IMR-90 (cell line): ENCODE results near the gene PSMA3. TPM values are rescaled to one million over a fixed set of nuclear protein-coding genes. Genes with fewer than 3 reads are reported as not detected.
A peak's percentile ranks its signal among the peaks of the same experiment; 100 is the strongest.

Source experiments
- ATAC-seq: fragments of 200-7000 bp; cut with Tn5 transposase; 2 replicates; pipeline ENCODE4 v1.9.1; 2020; ENCODE audit warnings: low read depth, mild to moderate bottlenecking, moderate library complexity
- BruUV-seq: library from RNA; stranded (reverse); fragments of 400-500 nt; replicated peaks from 2 replicates; lab custom pipeline; 2021; lab: Mats Ljungman, UMichigan
- CTCF ChIA-PET: fragments of 300-600 bp; formaldehyde crosslinking; extraction: SDS; loops from one replicate; lab custom pipeline; 2021; ENCODE audit warnings: antibody characterized with exemption; lab: Yijun Ruan, JAX
- POLR2A ChIA-PET: fragments of 300-600 bp; sonication (Branson Sonifier 250); formaldehyde crosslinking; loops from one replicate; lab custom pipeline; 2022; ENCODE audit warnings: antibody characterized with exemption; ENCODE audit not compliant: unreplicated experiment; lab: Charles Lee
- DNase-seq: peaks from one replicate; pipeline ENCODE4 v3.0.0; 2013
- H2AFZ ChIP-seq: replicated peaks from 2 replicates; pipeline ENCODE3; 2013; ENCODE audit warnings: low read length, mild to moderate bottlenecking; ENCODE audit not compliant: poor library complexity
- H2AK5ac ChIP-seq: 2 replicates; pipeline ENCODE4 v1.6.1; 2013; ENCODE audit warnings: low read depth, low read length, inconsistent platforms
- H2AK9ac ChIP-seq: replicated peaks from 2 replicates; pipeline ENCODE3; 2013; ENCODE audit warnings: mild to moderate bottlenecking, low read depth, low read length, moderate library complexity; ENCODE audit not compliant: poor library complexity
- H2BK120ac ChIP-seq: 2 replicates; pipeline ENCODE4 v1.6.1; 2013; ENCODE audit warnings: low read depth, low read length, inconsistent platforms
- H2BK15ac ChIP-seq: 3 replicates; pipeline ENCODE4 v1.6.1; 2013; ENCODE audit warnings: low read depth, low read length, inconsistent platforms
- H2BK20ac ChIP-seq: 2 replicates; pipeline ENCODE4 v1.6.1; 2013; ENCODE audit warnings: low read depth, mild to moderate bottlenecking, inconsistent platforms, low read length, moderate library complexity
- H2BK5ac ChIP-seq: 2 replicates; pipeline ENCODE4 v1.6.1; 2013; ENCODE audit warnings: mild to moderate bottlenecking, low read depth, low read length, inconsistent platforms; ENCODE audit not compliant: poor library complexity, severe bottlenecking
- H3K14ac ChIP-seq: replicated peaks from 2 replicates; pipeline ENCODE4 v1.6.1; 2013; ENCODE audit warnings: low read depth, low read length, inconsistent platforms
- H3K18ac ChIP-seq: 2 replicates; pipeline ENCODE4 v1.6.1; 2013; ENCODE audit warnings: low read depth, low read length, control low read depth
- H3K23ac ChIP-seq: 2 replicates; pipeline ENCODE4 v1.6.1; 2013; ENCODE audit warnings: low read depth, low read length, inconsistent platforms
- H3K27ac ChIP-seq: 2 replicates; pipeline ENCODE4 v1.5.1; 2013; ENCODE audit warnings: mild to moderate bottlenecking, control low read depth, low read length; ENCODE audit not compliant: insufficient read depth
- H3K27me3 ChIP-seq: 2 replicates; pipeline ENCODE4 v1.6.1; 2013; ENCODE audit warnings: low read length; ENCODE audit not compliant: control insufficient read depth, insufficient read depth
- H3K36me3 ChIP-seq: 2 replicates; pipeline ENCODE4 v1.6.1; 2013; ENCODE audit warnings: low read length, mixed read lengths; ENCODE audit not compliant: control insufficient read depth, insufficient read depth
- H3K4ac ChIP-seq: 2 replicates; pipeline ENCODE4 v1.6.1; 2013; ENCODE audit warnings: low read depth, low read length, inconsistent platforms
- H3K4me1 ChIP-seq: 2 replicates; pipeline ENCODE4 v1.6.1; 2013; ENCODE audit warnings: low read length, mixed read lengths; ENCODE audit not compliant: control insufficient read depth, insufficient read depth
- H3K4me2 ChIP-seq: 2 replicates; pipeline ENCODE4 v1.6.1; 2013; ENCODE audit warnings: low read depth, mild to moderate bottlenecking, control low read depth, low read length, moderate library complexity
- H3K4me3 ChIP-seq: 2 replicates; pipeline ENCODE4 v1.5.1; 2013; ENCODE audit warnings: low read depth, mild to moderate bottlenecking, control low read depth, low read length, moderate library complexity; ENCODE audit not compliant: insufficient read depth
- H3K56ac ChIP-seq: 2 replicates; pipeline ENCODE4 v1.6.1; 2013; ENCODE audit warnings: low read length, inconsistent platforms; ENCODE audit not compliant: insufficient read depth; ENCODE audit errors: extremely low read depth
- H3K79me1 ChIP-seq, 2 experiments: 2 replicates each; pipeline ENCODE4 v1.6.1; 2013; ENCODE audit warnings: low read length in 2 of 2, inconsistent platforms in 1 of 2, low read depth in 1 of 2
- H3K9ac ChIP-seq: 2 replicates; pipeline ENCODE4 v1.6.1; 2013; ENCODE audit warnings: low read depth, low read length, control low read depth
- H3K9me1 ChIP-seq: 2 replicates; pipeline ENCODE4 v1.6.1; 2013; ENCODE audit warnings: low read length, inconsistent platforms; ENCODE audit not compliant: insufficient read depth
- H3K9me3 ChIP-seq: 2 replicates; pipeline ENCODE4 v1.6.1; 2013; ENCODE audit warnings: low read length; ENCODE audit not compliant: control insufficient read depth, insufficient read depth
- H4K20me1 ChIP-seq: 2 replicates; pipeline ENCODE4 v1.6.1; 2013; ENCODE audit warnings: low read length, inconsistent platforms; ENCODE audit not compliant: insufficient read depth
- H4K5ac ChIP-seq: 2 replicates; pipeline ENCODE4 v1.6.1; 2013; ENCODE audit warnings: mild to moderate bottlenecking, low read depth, low read length, control low read depth
- H4K8ac ChIP-seq, 2 experiments: 2 replicates each; pipeline ENCODE4 v1.6.1; 2013; ENCODE audit warnings: low read depth in 2 of 2, low read length in 2 of 2, control low read depth in 1 of 2, inconsistent platforms in 1 of 2
- H4K91ac ChIP-seq: 2 replicates; pipeline ENCODE4 v1.6.1; 2013; ENCODE audit warnings: low read depth, low read length, inconsistent platforms; ENCODE audit not compliant: insufficient read depth
- CEBPB ChIP-seq: IDR thresholded peaks from 2 replicates; pipeline ENCODE4 v1.6.1; 2012; ENCODE audit warnings: low read depth, low read length, improper control_type of control experiment
- FOS ChIP-seq: fragments of 150-350 bp; IDR thresholded peaks from 2 replicates; pipeline ENCODE4 v1.6.1; 2016; ENCODE audit warnings: low read depth, low read length
- MXI1 ChIP-seq: IDR thresholded peaks from 2 replicates; pipeline ENCODE4 v1.6.1; 2012; ENCODE audit warnings: low read depth, mild to moderate bottlenecking, low read length, moderate library complexity, borderline replicate concordance
- WGBS, 2 experiments: methylation state at CpG; one replicate each; pipeline versions ENCODE4 v1.1.5 to v1.1.7; 2013; ENCODE audit warnings: missing lambda C conversion rate in 2 of 2; ENCODE audit not compliant: insufficient read length in 1 of 2; ENCODE audit errors: extremely low coverage in 2 of 2; 5-methylcytosine and 5-hydroxymethylcytosine counted together
- dilution Hi-C: fragments of 300-500 bp; cut with HindIII; formaldehyde crosslinking; loops from one replicate; pipeline ENCODE4 v1.14.3; 2018; ENCODE audit warnings: low sequenced_read_pairs; ENCODE audit not compliant: unreplicated experiment
- in situ Hi-C: fragments of 300-500 bp; cut with MboI; formaldehyde crosslinking; loops from 3 replicates; pipeline ENCODE4 v1.14.3; 2019; ENCODE audit warnings: low sequenced_read_pairs, inconsistent platforms, mixed read lengths
- intact Hi-C: fragments of 100-400 bp; cut with micrococcal nuclease; formaldehyde crosslinking; loops from 2 replicates; pipeline ENCODE4 v1.10.0; 2022
- polyA plus RNA-seq, 3 experiments: library from polyadenylated mRNA; depleted of rRNA; stranded (reverse); fragments of >200 nt; gene quantifications; 2 replicates each; pipeline ENCODE4 v1.2.3, GENCODE V29; 2012; ENCODE audit warnings: low replicate concordance in 1 of 3
- total RNA-seq: library from RNA; depleted of rRNA; stranded (reverse); fragments of >200 nt; gene quantifications from 2 replicates; pipeline ENCODE4 v1.2.3, GENCODE V29; 2012

The PSMA3 gene
- total and polyA plus RNA-seq, 2 of the 4 experiments (the other 2 are of a cell fraction), result 74.9 to 231 TPM

DNA sequence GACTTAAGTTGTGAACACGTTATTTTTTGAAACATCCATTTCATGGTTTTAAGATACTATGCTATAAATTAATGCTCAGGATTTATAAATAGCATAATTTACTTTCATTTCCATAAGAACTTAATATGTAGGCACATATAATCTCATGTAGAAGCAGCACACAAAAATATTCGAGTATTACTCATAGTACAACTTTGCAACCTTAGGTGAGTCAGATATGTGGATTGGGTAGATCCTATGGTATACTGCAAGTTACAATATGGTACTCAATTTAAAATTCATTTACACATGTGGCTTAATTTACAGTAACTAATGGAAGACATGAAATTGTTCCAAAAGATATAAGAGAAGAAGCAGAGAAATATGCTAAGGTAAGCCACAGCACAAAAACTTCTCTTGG is 26.0 kb downstream of the PSMA3 start:
- H3K23ac ChIP-seq, result no peak overlapping the region
- no peak overlapping the region for H3K4me3 ChIP-seq
- DNase-seq (peak; percentile 67), ATAC-seq (peak; percentile 57; the same call in 1 of the 2 replicates)
- H3K18ac ChIP-seq, result no peak overlapping the region
- H3K27ac ChIP-seq, result no peak overlapping the region
- H3K36me3 ChIP-seq, result peaks cover 44% of the 10 kb centered on the region
- H2BK15ac ChIP-seq, result no peak overlapping the region
- dilution Hi-C loops, result no loop called here
- no peak overlapping the region for H3K14ac ChIP-seq
- H2AFZ ChIP-seq, result no peak overlapping the region
- H2BK120ac ChIP-seq, result no peak overlapping the region
- no peaks in the 10 kb centered on the region for H3K9me3 ChIP-seq
- POLR2A ChIA-PET, result no interaction called here
- H2AK5ac ChIP-seq, result no peak overlapping the region
- intact Hi-C loops, result no loop called here
- H3K79me1 ChIP-seq, result peaks cover 7 to 37% of the 10 kb centered on the region in 2 experiments; a peak in 3 of 4 replicates
- no peak overlapping the region for H3K56ac ChIP-seq
- H4K91ac ChIP-seq, result no peak overlapping the region
- no peaks in the 10 kb centered on the region for H3K4me1 ChIP-seq
- peaks cover 26% of the 10 kb centered on the region for H4K20me1 ChIP-seq
- no peak overlapping the region for H4K8ac ChIP-seq
- no peak overlapping the region for H2BK20ac ChIP-seq
- no peaks in the 10 kb centered on the region for H3K27me3 ChIP-seq
- H3K4ac ChIP-seq, result no peak overlapping the region
- no peaks in the 10 kb centered on the region for H3K9me1 ChIP-seq
- H4K5ac ChIP-seq, result no peak overlapping the region
- BruUV-seq, result no TSS peak
- no peak overlapping the region for H2BK5ac ChIP-seq
- no peak overlapping the region for H3K4me2 ChIP-seq
- CTCF ChIA-PET, result no interaction called here
- in situ Hi-C loops, result no loop called here
- WGBS, 2 experiments, result no CpG with 5 or more reads among the region's 2 CpGs
- 0 out of 2 replicates have a peak, but pooled peaks have one; percentile 34 for TF ChIP-seq FOS
- TF ChIP-seq CEBPB, result 0 out of 2 replicates have a peak, but pooled peaks have one; percentile 13
- TF ChIP-seq MXI1, result no peak
- no peak overlapping the region for H3K9ac ChIP-seq
- H2AK9ac ChIP-seq, result no peak overlapping the region
